Left lobe of liver (tissue), 2 donors: ENCODE results near the gene VASN. TPM values are rescaled to one million over a fixed set of nuclear protein-coding genes. Genes with fewer than 3 reads are reported as not detected.
A peak's percentile ranks its signal among the peaks of the same experiment; 100 is the strongest.
"Not testable (repeated sequence)": the region's sequence is repeated elsewhere in the genome, so short reads cannot be mapped to it uniquely, and the experiment has no call there.

ENCODE experiments used
- ATAC-seq: fragments of 200-7000 bp; cut with Tn5 transposase; one replicate; pipeline ENCODE4 v1.9.1; 2020; ENCODE audit warnings: mild to moderate bottlenecking, moderate library complexity
- DNase-seq: peaks from one replicate; pipeline ENCODE4 v3.0.0-alpha.2; 2020; ENCODE audit warnings: low spot score
- total RNA-seq: library from RNA; stranded (reverse); gene quantifications from one replicate; pipeline ENCODE4 v1.2.1, GENCODE V29; 2021
- donor health status: DM: no; HTN: no; CAD: no; lungs with moderate emphysema.
- donor health status: DM: no; HTN: yes; CAD: no.

The VASN gene
- total RNA-seq, 1 donor from 2014 or later = 22.3 TPM

GRCh38 chr16:4336701-4337539 lies 34.7 kb upstream of the VASN start:
- peak; percentile 4 for ATAC-seq
- DNase-seq = no peak

DNA sequence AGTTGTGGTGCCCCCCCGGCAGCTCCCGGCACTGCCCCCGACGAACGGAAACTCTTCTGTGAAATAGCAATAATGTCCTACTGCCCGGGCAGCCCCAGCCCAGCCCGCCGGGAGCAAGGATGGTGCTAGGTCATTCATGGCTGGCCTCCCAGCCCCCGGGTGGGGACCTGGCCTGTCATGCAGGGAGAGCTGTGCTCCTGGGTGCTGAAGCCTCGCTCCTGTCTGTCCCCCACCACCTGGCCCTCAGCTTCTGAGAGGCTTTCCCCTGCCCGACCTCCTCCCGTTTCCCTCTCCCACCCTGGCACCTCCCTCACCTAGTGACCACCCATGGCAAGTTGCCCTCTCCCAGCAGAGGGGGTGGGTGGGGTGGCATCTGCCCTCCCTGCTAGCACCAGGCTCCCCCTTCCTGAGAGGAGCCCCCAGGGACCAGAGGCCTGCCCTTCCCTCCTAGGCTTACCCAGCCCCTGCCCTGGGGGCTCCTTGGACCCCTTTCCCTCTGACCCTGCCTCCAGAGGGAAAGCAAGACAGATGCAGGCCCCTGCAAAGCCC lies 34.0 kb upstream of the VASN start:
- ATAC-seq (no peak), DNase-seq (no peak)

DNA sequence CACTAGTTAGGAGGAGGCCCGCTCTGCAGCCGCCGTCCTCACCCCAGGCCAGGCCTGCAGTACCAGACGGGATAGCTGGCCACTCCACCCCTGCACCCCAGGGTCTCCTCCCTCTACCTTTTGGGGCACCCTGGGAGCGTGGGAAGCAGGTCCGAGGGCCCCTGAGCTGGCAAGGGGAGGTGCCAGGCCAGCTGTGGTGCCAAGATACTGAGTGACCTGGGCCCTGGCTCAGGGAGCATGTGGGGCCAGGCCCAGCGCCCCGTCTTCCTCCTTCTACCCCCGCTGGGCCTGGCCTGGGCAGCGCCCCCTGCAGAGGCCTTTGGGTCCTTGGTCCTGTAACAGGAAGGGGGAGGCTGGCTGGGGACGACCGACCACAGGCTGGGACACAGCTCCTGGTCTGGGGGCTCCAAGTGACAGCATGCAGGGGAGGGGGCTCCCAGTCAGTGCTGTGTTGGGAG lies 33.5 kb upstream of the VASN start:
- ATAC-seq (no peak), DNase-seq (no peak)

DNA sequence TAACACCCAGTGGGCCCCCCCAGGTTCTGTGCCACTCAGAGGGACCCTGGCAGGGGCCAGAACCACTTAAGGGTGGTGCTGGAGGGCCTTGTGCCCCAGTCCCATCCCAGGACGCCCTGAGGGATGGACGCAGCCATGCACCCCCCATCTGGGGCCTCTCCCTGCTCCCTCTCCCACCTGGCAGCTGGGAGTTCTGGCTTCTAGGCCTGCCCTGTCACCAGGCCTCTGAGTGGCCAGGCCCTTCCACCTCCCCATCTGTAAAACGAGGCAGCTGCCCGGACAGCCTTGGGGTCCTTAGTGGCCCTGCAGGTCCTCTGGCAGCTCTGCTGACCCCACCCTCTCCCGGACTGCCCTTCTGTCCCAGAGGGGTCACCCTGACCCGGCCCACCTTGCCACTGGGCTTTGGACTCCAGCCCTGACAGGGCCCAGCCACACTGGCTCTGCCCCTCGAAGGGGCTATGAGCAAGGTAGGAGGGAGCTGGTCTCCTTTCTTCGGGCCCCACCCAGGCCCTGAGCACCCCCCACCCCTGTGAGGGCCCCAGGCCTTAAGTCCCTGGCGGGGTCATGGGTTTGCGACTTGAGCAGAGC lies 32.8 kb upstream of the VASN start:
- DNase-seq (no peak), ATAC-seq (no peak)

- no peak for ATAC-seq
- DNase-seq = no peak
Observed at GRCh38 chr16:4339455-4339854, 32.2 kb upstream of the VASN start.

- ATAC-seq = no peak
- DNase-seq = no peak
Observed at GRCh38 chr16:4339909-4340308, 31.7 kb upstream of the VASN start.

GRCh38 chr16:4340443-4340842 lies 31.2 kb upstream of the VASN start:
- no peak for ATAC-seq
- DNase-seq = no peak

DNA sequence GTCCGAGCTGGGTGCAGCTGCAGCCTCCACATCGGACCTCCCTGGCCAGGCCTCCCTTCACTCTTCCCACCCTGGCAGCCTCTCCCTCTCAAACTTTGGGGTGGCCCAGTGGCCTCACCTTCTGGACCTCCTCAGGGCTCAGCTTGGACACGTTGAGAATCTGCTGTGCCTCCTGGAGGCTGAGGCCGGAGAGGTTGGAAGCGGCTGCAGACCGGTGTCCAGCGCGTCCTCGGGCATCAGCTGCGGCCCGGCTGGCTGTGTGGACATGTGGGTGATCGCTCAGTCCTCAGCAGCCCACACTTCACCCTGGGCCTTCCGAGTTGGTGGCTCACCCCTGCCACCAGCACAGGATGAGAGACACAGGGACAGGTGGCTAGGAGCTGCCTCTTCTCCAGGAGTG lies 30.4 kb upstream of the VASN start:
- DNase-seq = no peak
- no peak for ATAC-seq

DNA sequence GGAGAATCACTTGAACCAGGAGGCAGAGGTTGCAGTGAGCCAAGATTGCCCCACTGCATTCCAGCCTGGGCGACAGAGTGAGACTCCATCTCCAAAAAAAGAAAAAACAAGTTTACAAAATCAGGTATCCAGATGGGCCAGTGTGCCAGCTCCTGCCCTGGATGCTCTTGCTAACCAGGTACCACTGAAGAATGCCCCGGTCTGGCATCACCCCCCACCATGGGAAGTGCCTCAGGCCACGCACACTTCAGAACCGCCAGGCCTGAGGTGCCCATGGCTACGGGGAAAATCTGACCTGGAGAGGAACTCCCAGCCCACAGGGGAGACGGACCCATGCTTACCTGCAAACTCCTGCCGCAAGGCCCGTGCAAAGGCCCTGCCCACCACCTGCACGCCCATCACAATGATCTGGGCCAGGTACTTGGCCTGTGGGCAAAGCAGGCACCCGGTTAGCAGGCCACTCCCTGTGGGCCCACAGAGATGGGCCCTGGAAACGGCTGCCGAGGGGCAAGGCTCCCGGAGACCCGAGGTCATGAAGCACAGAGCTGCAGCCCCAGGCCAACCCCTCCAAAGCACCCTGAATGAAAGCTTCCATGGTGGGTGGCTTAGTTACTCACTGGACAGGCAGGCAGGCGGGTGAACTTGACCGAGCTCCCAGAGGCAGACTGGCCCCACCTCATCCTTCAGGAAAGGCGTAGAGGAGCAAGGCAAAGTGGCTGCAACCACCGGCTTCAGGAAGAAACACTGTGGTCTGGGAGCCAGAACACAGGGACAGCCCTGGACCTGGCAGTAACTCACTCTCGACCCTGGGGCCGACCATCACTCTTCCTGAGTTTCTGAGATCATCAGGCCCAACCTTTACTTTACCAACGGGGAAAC lies 28.5 kb upstream of the VASN start:
- DNase-seq (no peak), ATAC-seq (no peak)

DNA sequence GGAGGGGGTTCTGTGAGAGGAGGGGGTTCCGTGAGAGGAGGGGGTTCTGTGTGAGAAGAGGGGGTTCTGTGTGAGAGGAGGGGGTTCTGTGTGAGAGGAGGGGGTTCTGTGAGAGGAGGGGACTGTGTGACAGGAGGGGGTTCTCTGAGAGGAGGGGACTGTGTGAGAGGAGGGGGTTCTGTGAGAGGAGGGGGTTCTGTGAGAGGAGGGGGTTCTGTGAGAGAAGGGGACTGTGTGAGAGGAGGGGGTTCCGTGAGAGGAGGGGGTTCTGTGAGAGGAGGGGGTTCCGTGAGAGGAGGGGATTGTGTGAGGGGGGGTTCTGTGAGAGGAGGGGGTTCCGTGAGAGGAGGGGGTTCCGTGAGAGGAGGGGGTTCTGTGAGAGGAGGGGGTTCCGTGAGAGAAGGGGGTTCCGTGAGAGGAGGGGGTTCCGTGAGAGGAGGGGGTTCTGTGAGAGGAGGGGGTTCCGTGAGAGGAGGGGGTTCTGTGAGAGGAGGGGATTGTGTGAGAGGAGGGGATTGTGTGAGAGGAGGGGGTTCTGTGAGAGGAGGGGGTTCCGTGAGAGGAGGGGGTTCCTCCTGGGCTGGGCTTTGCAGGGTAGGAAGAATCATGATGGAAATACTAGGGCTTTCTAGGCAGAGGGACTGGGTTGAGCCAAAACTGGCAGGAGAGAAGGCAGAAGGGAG lies 27.2 kb upstream of the VASN start:
- not testable (repeated sequence) for ATAC-seq, DNase-seq

- ATAC-seq = peak; percentile 16
- DNase-seq = no peak
Observed at GRCh38 chr16:4344983-4345835, 26.4 kb upstream of the VASN start.

- peak; percentile 60 for ATAC-seq
- peak; percentile 71 for DNase-seq
Observed at GRCh38 chr16:4345836-4346781, 25.5 kb upstream of the VASN start.

GRCh38 chr16:4347010-4347409 lies 24.6 kb upstream of the VASN start:
- DNase-seq (no peak), ATAC-seq (peak; percentile 1)

GRCh38 chr16:4347765-4348509 lies 23.7 kb upstream of the VASN start:
- ATAC-seq = peak; percentile 55

DNA sequence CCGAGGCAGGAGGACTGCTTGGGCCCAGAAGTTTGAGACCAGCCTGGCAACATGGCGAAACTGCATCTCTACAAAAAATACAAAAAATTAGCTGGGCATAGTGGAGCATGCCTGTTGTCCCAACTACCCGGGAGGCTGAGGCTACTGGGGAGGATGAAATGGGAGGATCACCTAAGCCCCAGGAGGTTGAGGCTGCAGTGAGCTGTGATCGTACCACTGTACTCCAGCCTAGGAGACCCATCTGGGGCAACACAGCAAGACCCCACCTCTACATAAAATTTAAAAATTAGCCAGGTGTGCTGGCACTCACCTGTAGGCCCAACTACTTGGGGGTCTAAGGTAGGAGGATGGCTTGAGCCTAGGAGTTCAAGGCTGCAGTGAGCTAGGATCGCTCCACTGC lies 22.3 kb upstream of the VASN start:
- no peak for DNase-seq
- ATAC-seq = no peak

More at GRCh38 chr16:4347765-4348509, 23.7 kb upstream of the VASN start:
- DNase-seq = peak; percentile 86

GRCh38 chr16:4350365-4350786 lies 21.3 kb upstream of the VASN start:
- DNase-seq (peak; percentile 76), ATAC-seq (no peak)

- peak; percentile 98 for DNase-seq
- peak; percentile 81 for ATAC-seq
Observed at GRCh38 chr16:4350787-4351659, 20.6 kb upstream of the VASN start, which contains the start of gene PAM16. Gene PAM16 (minus strand): TSS chr16:4351321. CDS start chr16:4351234, 87 bp downstream.
